Left colon (tissue), 2 donors: Measurements from ENCODE around the gene ESPNL. TPM values are rescaled to one million over a fixed set of nuclear protein-coding genes. Genes with fewer than 3 reads are reported as not detected.

ENCODE experiments used
- ATAC-seq: fragments of 200-7000 bp; cut with Tn5 transposase; one replicate; pipeline ENCODE4 v1.9.1; 2020; ENCODE audit warnings: mild to moderate bottlenecking, moderate library complexity
- DNase-seq, 2 donors: peaks; one replicate each; pipeline ENCODE4 v3.0.0-alpha.2; 2020
- intact Hi-C, 2 donors: fragments of 100-400 bp; cut with DNase I in 1 of 2; cut with micrococcal nuclease in 1 of 2; formaldehyde crosslinking; loops; one replicate each; pipeline versions ENCODE4 v1.11.2 to v1.14.0; 2022; cut with DNase I, micrococcal nuclease
- total RNA-seq, 2 donors: library from RNA; stranded (reverse); fragmentation: NEBNext Ultra II Directional; extraction: Animal tissue kit (Norgen Biotek cat#: 25700); gene quantifications; one replicate each; pipeline ENCODE4 v1.2.1, GENCODE V29; 2021
- donor health status: DM: no; HTN: no; CAD: no.
- donor health status: DM: yes; HTN: yes; CAD: no.

ESPNL gene
- total RNA-seq, 2 donors from 2014 or later = 0.06 to 0.25 TPM

GRCh38 chr2:238123218-238123971 is 23.3 kb downstream of the ESPNL start:
- intact Hi-C loops = no loop called here
- ATAC-seq (no peak), DNase-seq (no peak)

GRCh38 chr2:238123991-238124470 is 23.9 kb downstream of the ESPNL start:
- no peak for DNase-seq
- ATAC-seq = no peak
- intact Hi-C loops = no loop called here

- intact Hi-C loops = no loop called here
- no peak for ATAC-seq
- no peak for DNase-seq
These were observed 24.5 kb downstream of the ESPNL start for GRCh38 chr2:238124488-238125126.

- DNase-seq (no peak), ATAC-seq (no peak)
- intact Hi-C loops = no loop called here
These were observed 25.2 kb downstream of the ESPNL start for GRCh38 chr2:238125127-238125885.

- intact Hi-C loops = no loop called here
- DNase-seq (no peak), ATAC-seq (no peak)
These were observed 26.2 kb downstream of the ESPNL start for GRCh38 chr2:238126338-238126737.

GRCh38 chr2:238126775-238127164 is 26.6 kb downstream of the ESPNL start:
- no peak for ATAC-seq
- DNase-seq = no peak
- intact Hi-C loops = no loop called here

GRCh38 chr2:238127165-238128060 is 27.3 kb downstream of the ESPNL start:
- DNase-seq (no peak), ATAC-seq (peak; percentile 38)
- intact Hi-C loops = no loop called here

- ATAC-seq (no peak), DNase-seq (no peak)
- intact Hi-C loops = no loop called here
These were observed 27.9 kb downstream of the ESPNL start for GRCh38 chr2:238128061-238128440.

GRCh38 chr2:238128534-238129001 is 28.4 kb downstream of the ESPNL start:
- DNase-seq = no peak
- ATAC-seq = no peak
- intact Hi-C loops = no loop called here

- DNase-seq (no peak), ATAC-seq (no peak)
- intact Hi-C loops = no loop called here
These were observed 29.2 kb downstream of the ESPNL start for GRCh38 chr2:238129166-238130010.

GRCh38 chr2:238130111-238130695 is 30.1 kb downstream of the ESPNL start:
- DNase-seq = no peak
- no peak for ATAC-seq
- intact Hi-C loops = no loop called here

- intact Hi-C loops = no loop called here
- no peak for ATAC-seq
- DNase-seq = no peak
These were observed 30.8 kb downstream of the ESPNL start for GRCh38 chr2:238130696-238131628.

- intact Hi-C loops = no loop called here
- ATAC-seq = no peak
- DNase-seq = no peak
These were observed 31.8 kb downstream of the ESPNL start for GRCh38 chr2:238131761-238132462.

- ATAC-seq = no peak
- no peak for DNase-seq
- intact Hi-C loops = no loop called here
These were observed 32.6 kb downstream of the ESPNL start for GRCh38 chr2:238132463-238133450.
